ENCODE measurements around the gene VGLL4. TPM values are rescaled to one million over a fixed set of nuclear protein-coding genes. Genes with fewer than 3 reads are reported as not detected.

The VGLL4 gene
- polyA plus RNA-seq, 1 donor (not counting 4 experiments of a cell fraction or from before 2014, with no cell fraction given): 32.6 TPM

- H3K79me2 ChIP-seq (ENCODE audit: control insufficient read depth, insufficient read depth, low read length): peaks cover 71% of the 10 kb centered on the region
- no peak overlapping the region for H3K27ac ChIP-seq (ENCODE audit: control insufficient read depth, insufficient read depth, low read length)
- H3K4me1 ChIP-seq (ENCODE audit: control insufficient read depth, extremely low read depth, insufficient read depth, low read length): peaks cover 31% of the 10 kb centered on the region
- H3K36me3 ChIP-seq (ENCODE audit: control insufficient read depth in 2 of 2, extremely low read depth in 1 of 2, insufficient read depth in 2 of 2, low read length in 2 of 2): peaks cover 0 to 9% of the 10 kb centered on the region in 2 experiments
- H2AFZ ChIP-seq (ENCODE audit: control insufficient read depth, low read length): no peak overlapping the region
- FAIRE-seq (no peak), DNase-seq (ENCODE audit: low read depth, low spot score) (no peak)
- no peak overlapping the region for H3K4me2 ChIP-seq (ENCODE audit: control insufficient read depth, extremely low read depth, insufficient read depth, low read depth, low read length)
- no peak for TF ChIP-seq EZH2 (IDR thresholded peaks at IDR 0.05; ENCODE audit: low read length)
- TF ChIP-seq CTCF (optimal IDR thresholded peaks at IDR 0.05 in 1 of 3, IDR thresholded peaks at IDR 0.05 in 1 of 3, conservative IDR thresholded peaks at IDR 0.05 in 1 of 3; ENCODE audit: extremely low read depth in 1 of 3, insufficient read depth in 2 of 3, low read length in 3 of 3): no peak
- dilution Hi-C loops (cut with MboI; ENCODE audit: extremely low pct_ligation_motif_present, low sequenced_read_pairs): no loop called here
- H3K27me3 ChIP-seq (ENCODE audit: control insufficient read depth, extremely low read depth, insufficient read depth, low read length): no peaks in the 10 kb centered on the region
- no peaks in the 10 kb centered on the region for H3K9me3 ChIP-seq (ENCODE audit: control insufficient read depth, low read depth, low read length)
- peaks cover 16% of the 10 kb centered on the region for H4K20me1 ChIP-seq (ENCODE audit: control insufficient read depth, extremely low read depth, insufficient read depth, low read length)
- H3K4me3 ChIP-seq (ENCODE audit: control insufficient read depth in 2 of 3, extremely low read depth in 1 of 3, insufficient read depth in 2 of 3, low read depth in 1 of 3, low read length in 3 of 3): no peak overlapping the region
- no peak overlapping the region for H3K9ac ChIP-seq (ENCODE audit: control insufficient read depth, extremely low read depth, insufficient read depth, low read length)
- H3K9me1 ChIP-seq (ENCODE audit: control insufficient read depth, extremely low read depth, insufficient read depth, low read length): peaks cover 17% of the 10 kb centered on the region
These were observed 63.1 kb downstream of the VGLL4 start for GRCh38 chr3:11580645-11581044.

GRCh38 chr3:11578169-11578568 is 65.5 kb downstream of the VGLL4 start:
- Histone ChIP-seq H3K27ac (ENCODE audit: control insufficient read depth, insufficient read depth, low read length) (no peak overlapping the region), H3K79me2 (ENCODE audit: control insufficient read depth, insufficient read depth, low read length) (peaks cover 55% of the 10 kb centered on the region), H3K36me3 (ENCODE audit: control insufficient read depth in 2 of 2, extremely low read depth in 1 of 2, insufficient read depth in 2 of 2, low read length in 2 of 2) (peaks cover 3 to 11% of the 10 kb centered on the region in 2 experiments), H3K4me3 (ENCODE audit: control insufficient read depth in 2 of 3, extremely low read depth in 1 of 3, insufficient read depth in 2 of 3, low read depth in 1 of 3, low read length in 3 of 3) (no peak overlapping the region), H3K27me3 (ENCODE audit: control insufficient read depth, extremely low read depth, insufficient read depth, low read length) (no peaks in the 10 kb centered on the region), H4K20me1 (ENCODE audit: control insufficient read depth, extremely low read depth, insufficient read depth, low read length) (peaks cover 13% of the 10 kb centered on the region), H2AFZ (ENCODE audit: control insufficient read depth, low read length) (no peak overlapping the region), H3K9me1 (ENCODE audit: control insufficient read depth, extremely low read depth, insufficient read depth, low read length) (peaks cover 14% of the 10 kb centered on the region), H3K4me1 (ENCODE audit: control insufficient read depth, extremely low read depth, insufficient read depth, low read length) (peaks cover 19% of the 10 kb centered on the region), H3K4me2 (ENCODE audit: control insufficient read depth, extremely low read depth, insufficient read depth, low read depth, low read length) (no peak overlapping the region), H3K9ac (ENCODE audit: control insufficient read depth, extremely low read depth, insufficient read depth, low read length) (no peak overlapping the region), H3K9me3 (ENCODE audit: control insufficient read depth, low read depth, low read length) (no peaks in the 10 kb centered on the region)
- TF ChIP-seq EZH2 (IDR thresholded peaks at IDR 0.05; ENCODE audit: low read length) (no peak), CTCF (optimal IDR thresholded peaks at IDR 0.05 in 1 of 3, IDR thresholded peaks at IDR 0.05 in 1 of 3, conservative IDR thresholded peaks at IDR 0.05 in 1 of 3; ENCODE audit: extremely low read depth in 1 of 3, insufficient read depth in 2 of 3, low read length in 3 of 3) (no peak)
- FAIRE-seq: no peak
- dilution Hi-C loops (cut with MboI; ENCODE audit: extremely low pct_ligation_motif_present, low sequenced_read_pairs): no loop called here
- no peak for DNase-seq (ENCODE audit: low read depth, low spot score)

Measured in keratinocyte (primary cell).